Body of pancreas (tissue), 4 donors: ENCODE results near the gene TRIM42. TPM values are rescaled to one million over a fixed set of nuclear protein-coding genes. Genes with fewer than 3 reads are reported as not detected.

Experiments
- ATAC-seq: fragments of 150-250 bp; one replicate; pipeline ENCODE4 v1.9.1; 2016
- DNase-seq, 4 donors: peaks; one replicate each; pipeline ENCODE4 v3.0.0-alpha.2; 2019
- H3K27ac ChIP-seq, 4 donors: fragments of 200-600 bp; sonication (generic); 1 replicate in 3 of 4; 2 replicates in 1 of 4; pipeline versions ENCODE4 v1.5.1 to v1.6.1; 2016 to 2019; ENCODE audit warnings: mild to moderate bottlenecking in 1 of 4, mixed read lengths in 1 of 4, moderate library complexity in 1 of 4
- H3K27me3 ChIP-seq, 2 donors: fragments of 200-600 bp; sonication (generic); one replicate each; pipeline ENCODE4 v1.6.0; 2016; ENCODE audit warnings: mild to moderate bottlenecking in 1 of 2
- H3K36me3 ChIP-seq, 2 donors: fragments of 200-600 bp; sonication (generic); replicated peaks in 1 of 2; 2 replicates each; pipeline ENCODE4 v1.5.1; 2016; ENCODE audit warnings: low read depth in 2 of 2; ENCODE audit not compliant: insufficient read depth in 1 of 2
- H3K4me1 ChIP-seq: fragments of 200-600 bp; sonication (generic); one replicate; pipeline ENCODE4 v1.6.0; 2016
- H3K4me3 ChIP-seq, 2 donors: fragments of 200-600 bp; sonication (generic); 1 replicate in 1 of 2; 2 replicates in 1 of 2; pipeline ENCODE4 v1.5.1; 2016 to 2019
- H3K9me3 ChIP-seq, 3 donors: fragments of 200-600 bp; sonication (generic); 1 replicate in 2 of 3; 2 replicates in 1 of 3; pipeline ENCODE4 v1.5.1; 2016
- POLR2A ChIP-seq, 3 donors: fragments of 450-650 bp; IDR thresholded peaks; one replicate each; pipeline ENCODE4 v1.6.1; 2016; ENCODE audit warnings: antibody characterized with exemption in 3 of 3, mild to moderate bottlenecking in 2 of 3
- WGBS, 2 donors: methylation state at CpG; one replicate each; pipeline ENCODE4 v1.1.5; 2017; 5-methylcytosine and 5-hydroxymethylcytosine counted together
- intact Hi-C: fragments of 100-400 bp; cut with DNase I; formaldehyde crosslinking; loops from one replicate; pipeline ENCODE4 v1.15.1; 2023
- total RNA-seq, 2 donors: library from RNA; depleted of rRNA; stranded (reverse); fragments of >200 nt; gene quantifications; one replicate each; pipeline ENCODE4 v1.1.0, GENCODE V29; 2016
- TF ChIP-seq, protein P1 (sequence below), 7 experiments: fragments of 450-650 bp in 4 of 7; fragments of 200-600 bp in 3 of 7; sonication (generic) in 3 of 7; IDR thresholded peaks; one replicate each; pipeline ENCODE4 v1.5.1; 2016 to 2019; ENCODE audit warnings: antibody characterized with exemption in 7 of 7

Gene TRIM42
- total RNA-seq, 2 donors from 2014 or later = not detected

DNA sequence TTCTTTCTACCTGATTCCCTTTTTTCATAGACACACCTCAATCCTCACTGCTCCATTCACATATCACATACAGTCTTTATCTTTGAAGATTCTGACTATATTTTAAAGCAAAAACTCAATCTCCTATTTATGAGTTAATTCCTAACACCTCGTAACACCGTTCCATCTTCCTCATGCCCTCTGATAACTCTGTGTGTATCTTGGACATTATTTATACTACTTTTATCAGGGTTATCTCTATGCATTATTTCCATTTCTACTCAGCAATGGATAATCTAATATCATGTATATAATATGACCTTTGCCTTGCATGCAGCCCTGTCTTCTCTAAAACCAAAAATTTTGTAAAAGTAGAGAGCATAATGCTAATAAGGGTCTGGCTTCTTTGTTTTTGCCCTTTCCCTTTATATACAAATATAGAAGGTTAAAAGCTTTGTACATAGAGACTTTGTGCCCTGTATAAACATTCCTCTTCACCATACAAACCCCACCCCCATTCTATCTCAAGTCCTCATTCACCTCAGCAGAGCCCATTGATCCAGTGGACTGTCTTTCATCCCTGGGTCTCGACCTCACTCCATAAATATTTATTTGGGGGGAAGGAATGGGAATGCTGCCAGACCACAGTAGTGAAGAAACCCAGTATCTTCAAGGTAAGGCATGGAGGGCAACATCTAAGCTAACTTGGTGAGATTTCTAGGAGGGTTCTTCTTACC, 21.8 kb downstream of the TRIM42 start:
- DNase-seq = no peak
- no peaks in the 10 kb centered on the region for H3K36me3 ChIP-seq
- intact Hi-C loops = no loop called here
- no peak overlapping the region for H3K27ac ChIP-seq
- 12 to 23% methylated on average over 3 of the region's 3 CpGs for WGBS, 2 donors
- ATAC-seq = no peak
- no peak overlapping the region for H3K4me3 ChIP-seq
- H3K9me3 ChIP-seq = no peaks in the 10 kb centered on the region
- no peaks in the 10 kb centered on the region for H3K4me1 ChIP-seq
- TF ChIP-seq, protein P1, sequence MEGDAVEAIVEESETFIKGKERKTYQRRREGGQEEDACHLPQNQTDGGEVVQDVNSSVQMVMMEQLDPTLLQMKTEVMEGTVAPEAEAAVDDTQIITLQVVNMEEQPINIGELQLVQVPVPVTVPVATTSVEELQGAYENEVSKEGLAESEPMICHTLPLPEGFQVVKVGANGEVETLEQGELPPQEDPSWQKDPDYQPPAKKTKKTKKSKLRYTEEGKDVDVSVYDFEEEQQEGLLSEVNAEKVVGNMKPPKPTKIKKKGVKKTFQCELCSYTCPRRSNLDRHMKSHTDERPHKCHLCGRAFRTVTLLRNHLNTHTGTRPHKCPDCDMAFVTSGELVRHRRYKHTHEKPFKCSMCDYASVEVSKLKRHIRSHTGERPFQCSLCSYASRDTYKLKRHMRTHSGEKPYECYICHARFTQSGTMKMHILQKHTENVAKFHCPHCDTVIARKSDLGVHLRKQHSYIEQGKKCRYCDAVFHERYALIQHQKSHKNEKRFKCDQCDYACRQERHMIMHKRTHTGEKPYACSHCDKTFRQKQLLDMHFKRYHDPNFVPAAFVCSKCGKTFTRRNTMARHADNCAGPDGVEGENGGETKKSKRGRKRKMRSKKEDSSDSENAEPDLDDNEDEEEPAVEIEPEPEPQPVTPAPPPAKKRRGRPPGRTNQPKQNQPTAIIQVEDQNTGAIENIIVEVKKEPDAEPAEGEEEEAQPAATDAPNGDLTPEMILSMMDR (IDR thresholded peaks at IDR 0.05) = no peak
- no peak for TF ChIP-seq POLR2A (IDR thresholded peaks at IDR 0.05)
- no peaks in the 10 kb centered on the region for H3K27me3 ChIP-seq

DNA sequence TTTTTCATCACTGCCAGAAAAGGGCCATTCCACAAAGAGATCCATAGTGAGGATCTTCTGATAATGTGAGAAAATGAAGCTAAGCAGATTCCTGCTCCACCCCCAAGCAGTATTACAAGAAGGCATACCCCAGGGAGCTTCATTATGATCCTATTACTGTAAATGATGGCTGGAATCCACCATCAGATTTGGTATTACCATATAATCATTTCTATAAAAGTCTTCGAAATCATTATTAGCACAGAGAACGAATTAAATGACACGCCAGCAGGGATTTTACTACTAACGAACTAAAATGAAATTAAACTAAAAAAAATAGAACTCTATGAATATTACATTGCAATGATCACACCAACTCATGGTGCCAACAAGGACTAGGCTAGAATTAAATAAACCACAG, 24.4 kb downstream of the TRIM42 start:
- Histone ChIP-seq H3K4me3 (no peak overlapping the region), H3K9me3 (no peaks in the 10 kb centered on the region), H3K27ac (no peak overlapping the region), H3K36me3 (no peaks in the 10 kb centered on the region), H3K4me1 (no peaks in the 10 kb centered on the region), H3K27me3 (no peaks in the 10 kb centered on the region)
- DNase-seq (no peak), ATAC-seq (no peak)
- 89 to 95% methylated on average over 4 of the region's 4 CpGs for WGBS, 2 donors
- no peak for TF ChIP-seq POLR2A (IDR thresholded peaks at IDR 0.05)
- TF ChIP-seq, protein P1 (IDR thresholded peaks at IDR 0.05) = no peak
- intact Hi-C loops = no loop called here

DNA sequence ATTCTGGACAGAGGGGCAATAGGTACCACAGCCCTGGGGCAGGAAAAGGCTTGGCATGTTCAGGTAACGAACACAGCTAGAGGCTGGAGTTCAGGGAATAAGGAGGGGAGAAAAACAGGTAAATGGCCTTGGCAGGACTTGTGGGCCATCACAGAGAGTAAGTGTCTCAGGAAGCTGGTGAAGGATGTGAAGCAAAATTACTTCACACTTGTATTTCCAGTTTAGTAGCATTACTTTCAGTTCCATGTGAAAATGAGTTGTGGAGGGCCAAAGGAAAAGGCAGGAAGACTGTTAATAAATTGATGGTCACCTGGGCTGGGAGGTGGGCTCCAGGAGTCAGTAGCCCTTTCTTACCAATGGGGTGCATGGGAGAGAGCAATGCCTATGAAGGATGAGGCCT, 25.6 kb downstream of the TRIM42 start:
- no peak for TF ChIP-seq POLR2A (IDR thresholded peaks at IDR 0.05)
- TF ChIP-seq, protein P1 (IDR thresholded peaks at IDR 0.05) = no peak
- Histone ChIP-seq H3K4me1 (peaks cover 7% of the 10 kb centered on the region), H3K27ac (no peak overlapping the region), H3K9me3 (no peaks in the 10 kb centered on the region), H3K36me3 (no peaks in the 10 kb centered on the region), H3K27me3 (no peaks in the 10 kb centered on the region), H3K4me3 (no peak overlapping the region)
- 64 to 80% methylated on average over 1 of the region's 1 CpG for WGBS, 2 donors
- no peak for DNase-seq
- ATAC-seq = no peak
- intact Hi-C loops = no loop called here

DNA sequence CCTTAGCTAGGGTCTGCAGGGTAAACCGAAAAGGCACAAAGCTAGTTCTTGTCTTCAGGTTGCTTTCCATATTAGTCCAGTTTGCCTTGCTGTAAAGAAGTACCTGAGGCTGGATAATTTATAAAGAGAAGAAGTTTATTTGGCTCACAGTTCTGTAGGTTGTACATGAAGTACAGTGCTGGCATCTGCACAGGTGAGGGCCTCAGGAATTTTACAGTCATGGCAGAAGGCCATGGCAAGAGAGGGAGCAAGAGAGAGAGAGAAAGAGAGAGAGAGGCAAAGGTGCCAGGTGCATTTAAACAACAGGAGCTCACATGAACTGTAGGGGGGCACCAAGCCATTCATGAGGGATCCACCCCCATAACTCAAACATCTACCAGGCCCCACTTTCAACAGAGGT, 26.9 kb downstream of the TRIM42 start:
- Histone ChIP-seq H3K36me3 (no peaks in the 10 kb centered on the region), H3K27ac (no peak overlapping the region), H3K27me3 (no peaks in the 10 kb centered on the region), H3K4me1 (peaks cover 13% of the 10 kb centered on the region), H3K4me3 (no peak overlapping the region), H3K9me3 (no peaks in the 10 kb centered on the region)
- ATAC-seq = no peak
- TF ChIP-seq POLR2A (IDR thresholded peaks at IDR 0.05) = no peak
- TF ChIP-seq, protein P1 (IDR thresholded peaks at IDR 0.05) = no peak
- intact Hi-C loops = no loop called here
- 48 to 67% methylated on average over 1 of the region's 1 CpG for WGBS, 2 donors
- peak in 1 of 4 donors; percentile 12 for DNase-seq

DNA sequence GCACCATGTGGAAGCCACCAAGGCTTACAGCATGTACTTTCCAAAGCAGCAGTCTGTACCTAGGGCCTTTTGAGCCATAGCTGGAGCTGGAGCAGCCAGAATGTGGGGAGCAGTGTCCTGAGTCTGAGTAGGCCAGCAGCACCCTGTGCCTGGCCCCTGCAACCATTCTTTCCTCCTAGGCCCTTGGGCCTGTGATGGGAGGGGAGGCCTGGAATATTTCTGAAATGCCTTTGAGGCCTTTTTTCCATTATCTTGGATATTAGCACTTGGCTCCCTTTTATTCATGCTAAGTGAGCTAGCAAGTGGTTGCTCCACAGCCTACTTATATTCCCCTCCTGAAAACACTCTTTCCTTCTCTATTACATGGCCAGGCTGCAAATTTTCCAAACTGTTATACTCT, 28.1 kb downstream of the TRIM42 start:
- Histone ChIP-seq H3K27me3 (no peaks in the 10 kb centered on the region), H3K4me3 (no peak overlapping the region), H3K36me3 (no peaks in the 10 kb centered on the region), H3K27ac (no peak overlapping the region), H3K9me3 (no peaks in the 10 kb centered on the region), H3K4me1 (peaks cover 13% of the 10 kb centered on the region)
- no peak for ATAC-seq
- intact Hi-C loops = no loop called here
- no peak for TF ChIP-seq POLR2A (IDR thresholded peaks at IDR 0.05)
- TF ChIP-seq, protein P1 (IDR thresholded peaks at IDR 0.05) = no peak
- DNase-seq = no peak
